Suprapubic skin (tissue), 4 donors: ENCODE measurements around the gene AFP. TPM values are rescaled to one million over a fixed set of nuclear protein-coding genes. Genes with fewer than 3 reads are reported as not detected.

Experiments used
- DNase-seq, 2 donors: peaks; one replicate each; pipeline ENCODE4 v3.0.0-alpha.2; 2019; ENCODE audit warnings: low spot score in 2 of 2
- H3K27ac ChIP-seq: fragments of 200-600 bp; sonication (generic); one replicate; pipeline ENCODE4 v1.5.1; 2019
- H3K27me3 ChIP-seq: fragments of 200-600 bp; sonication (generic); one replicate; pipeline ENCODE4 v1.5.1; 2019
- H3K36me3 ChIP-seq: fragments of 200-600 bp; sonication (generic); one replicate; pipeline ENCODE4 v1.5.1; 2019
- H3K4me1 ChIP-seq: fragments of 200-600 bp; sonication (generic); one replicate; pipeline ENCODE4 v1.5.1; 2019
- H3K4me3 ChIP-seq: fragments of 200-600 bp; sonication (generic); one replicate; pipeline ENCODE4 v1.5.1; 2019; ENCODE audit warnings: mild to moderate bottlenecking
- H3K9me3 ChIP-seq: fragments of 200-600 bp; sonication (generic); one replicate; pipeline ENCODE4 v1.5.1; 2019
- CTCF ChIP-seq, 2 donors: fragments of 200-600 bp in 1 of 2; fragments of 450-650 bp in 1 of 2; sonication (generic) in 1 of 2; IDR thresholded peaks; one replicate each; pipeline ENCODE4 v1.5.1; 2016 to 2019; ENCODE audit warnings: antibody characterized with exemption in 2 of 2, mild to moderate bottlenecking in 1 of 2, moderate library complexity in 1 of 2
- EP300 ChIP-seq: sonication (generic); formaldehyde crosslinking; IDR thresholded peaks from one replicate; pipeline ENCODE4 v1.6.1; 2017; ENCODE audit warnings: antibody characterized with exemption
- POLR2A ChIP-seq, 2 donors: fragments of 450-650 bp; IDR thresholded peaks; one replicate each; pipeline ENCODE4 v1.6.1; 2017; ENCODE audit warnings: antibody characterized with exemption in 2 of 2, mild to moderate bottlenecking in 2 of 2, moderate library complexity in 2 of 2
- POLR2AphosphoS5 ChIP-seq, 3 donors: sonication (generic); formaldehyde crosslinking; IDR thresholded peaks; one replicate each; pipeline ENCODE4 v1.6.1; 2017; ENCODE audit warnings: antibody characterized with exemption in 3 of 3
- WGBS: methylation state at CpG from one replicate; pipeline ENCODE4 v1.1.5; 2018; 5-methylcytosine and 5-hydroxymethylcytosine counted together
- total RNA-seq, 4 donors: library from RNA; depleted of rRNA; stranded (reverse); fragments of >200 nt; gene quantifications; one replicate each; pipeline ENCODE4 v1.1.0, GENCODE V29; 2016

Gene AFP
- total RNA-seq, 4 donors from 2014 or later: not detected

DNA sequence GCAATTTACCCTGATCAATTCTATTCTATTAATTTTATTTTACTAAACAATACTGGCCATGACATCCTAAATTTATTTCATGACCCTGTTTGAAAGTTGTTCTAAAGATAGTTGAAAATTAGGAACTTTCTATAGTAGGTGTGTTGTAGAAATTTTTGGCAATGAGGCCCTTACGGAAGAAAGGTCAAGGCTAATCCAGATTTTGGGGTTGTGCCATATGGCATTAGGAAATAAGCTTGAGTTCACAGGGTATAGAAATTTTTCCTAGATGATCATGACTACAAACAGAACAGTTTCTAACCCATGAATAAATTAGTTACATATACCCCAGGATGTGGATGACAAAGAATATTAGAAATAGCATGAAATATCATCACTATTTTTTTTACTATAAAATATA, 39.7 kb upstream of the AFP start:
- no peak for TF ChIP-seq EP300
- no peak for TF ChIP-seq CTCF (IDR thresholded peaks at IDR 0.05)
- no peak for TF ChIP-seq POLR2A (IDR thresholded peaks at IDR 0.05)
- TF ChIP-seq POLR2AphosphoS5 (IDR thresholded peaks at IDR 0.05): no peak
- no peak overlapping the region for H3K27ac ChIP-seq
- no peaks in the 10 kb centered on the region for H3K9me3 ChIP-seq
- 82% methylated on average over 1 of the region's 1 CpG for WGBS
- H3K4me3 ChIP-seq: no peak overlapping the region
- no peaks in the 10 kb centered on the region for H3K27me3 ChIP-seq
- DNase-seq: no peak
- H3K36me3 ChIP-seq: no peaks in the 10 kb centered on the region
- H3K4me1 ChIP-seq: no peaks in the 10 kb centered on the region

DNA sequence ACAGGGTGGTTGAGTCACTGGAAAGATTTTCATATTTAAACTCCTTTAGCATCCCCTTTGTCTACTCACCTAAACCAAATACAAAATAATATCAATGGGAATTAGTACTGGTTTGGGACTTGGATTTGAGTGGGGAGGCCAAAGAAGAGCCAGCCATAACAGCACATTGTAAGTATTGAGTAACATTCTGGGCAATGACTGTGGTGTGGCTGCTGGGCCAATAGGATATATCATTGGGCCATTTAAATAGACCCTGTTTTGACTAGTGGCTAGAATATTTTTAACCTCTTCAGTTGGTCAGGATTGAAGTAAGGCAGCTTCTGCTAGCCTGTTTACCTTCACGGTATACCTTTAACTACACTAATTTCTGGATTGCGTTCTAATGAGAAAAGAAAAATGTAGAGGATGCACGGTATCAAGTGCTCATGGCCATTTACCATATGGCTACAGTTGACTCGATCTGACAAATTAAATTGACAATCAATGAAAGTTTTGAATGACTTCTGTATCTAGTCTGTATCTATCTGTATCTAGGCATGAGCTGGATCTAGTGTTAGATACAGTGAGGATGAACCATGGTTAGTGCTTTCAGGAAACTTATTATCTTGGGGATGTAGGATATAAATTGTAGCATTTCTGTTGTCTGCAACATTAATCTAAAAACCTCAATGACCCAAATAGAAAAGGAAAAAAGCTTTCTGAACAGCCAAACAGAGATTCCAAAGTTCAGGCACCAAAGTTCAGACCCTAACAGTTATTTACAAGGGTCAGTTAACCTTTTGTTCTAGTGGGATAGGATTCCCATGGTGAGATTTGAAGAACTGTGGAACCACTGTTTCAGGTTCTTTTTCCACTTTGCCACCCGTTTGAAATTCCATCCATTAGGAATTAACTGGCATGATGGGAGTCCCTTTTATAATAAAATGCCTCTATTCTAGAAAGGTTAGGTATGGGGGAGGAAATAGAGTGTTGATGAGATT, 38.7 kb upstream of the AFP start:
- no peaks in the 10 kb centered on the region for H3K36me3 ChIP-seq
- TF ChIP-seq EP300: no peak
- no peak for TF ChIP-seq CTCF (IDR thresholded peaks at IDR 0.05)
- TF ChIP-seq POLR2AphosphoS5 (IDR thresholded peaks at IDR 0.05): no peak
- no peak for TF ChIP-seq POLR2A (IDR thresholded peaks at IDR 0.05)
- no peaks in the 10 kb centered on the region for H3K27me3 ChIP-seq
- no peak for DNase-seq
- no peak overlapping the region for H3K27ac ChIP-seq
- H3K4me3 ChIP-seq: no peak overlapping the region
- no peaks in the 10 kb centered on the region for H3K4me1 ChIP-seq
- no peaks in the 10 kb centered on the region for H3K9me3 ChIP-seq
- 86% methylated on average over 5 of the region's 5 CpGs for WGBS

DNA sequence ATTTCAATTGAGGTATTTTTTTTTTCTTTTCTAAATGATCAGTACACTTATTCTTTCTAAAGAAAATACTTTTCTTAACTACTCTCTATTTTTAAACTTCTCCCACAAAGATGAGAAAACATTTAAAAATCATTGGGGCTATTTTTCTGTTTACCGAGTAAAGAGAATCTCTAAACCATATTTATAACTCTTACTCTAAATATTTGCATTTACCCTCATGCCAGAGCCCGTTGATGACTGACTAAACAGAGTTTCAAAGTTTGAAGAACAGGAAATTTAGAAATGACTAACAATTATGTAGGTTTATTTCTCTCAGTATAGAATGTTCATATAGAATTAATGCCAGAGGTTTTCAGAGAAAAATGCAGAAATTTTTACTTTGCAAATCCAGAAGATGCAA, 34.6 kb upstream of the AFP start:
- TF ChIP-seq POLR2A (IDR thresholded peaks at IDR 0.05): no peak
- TF ChIP-seq CTCF (IDR thresholded peaks at IDR 0.05): no peak
- no peak for TF ChIP-seq EP300
- no peak for TF ChIP-seq POLR2AphosphoS5 (IDR thresholded peaks at IDR 0.05)
- WGBS: 76% methylated on average over 2 of the region's 2 CpGs
- Histone ChIP-seq H3K27me3 (no peaks in the 10 kb centered on the region), H3K4me3 (no peak overlapping the region), H3K27ac (no peak overlapping the region), H3K4me1 (no peaks in the 10 kb centered on the region), H3K9me3 (no peaks in the 10 kb centered on the region), H3K36me3 (no peaks in the 10 kb centered on the region)
- no peak for DNase-seq

DNA sequence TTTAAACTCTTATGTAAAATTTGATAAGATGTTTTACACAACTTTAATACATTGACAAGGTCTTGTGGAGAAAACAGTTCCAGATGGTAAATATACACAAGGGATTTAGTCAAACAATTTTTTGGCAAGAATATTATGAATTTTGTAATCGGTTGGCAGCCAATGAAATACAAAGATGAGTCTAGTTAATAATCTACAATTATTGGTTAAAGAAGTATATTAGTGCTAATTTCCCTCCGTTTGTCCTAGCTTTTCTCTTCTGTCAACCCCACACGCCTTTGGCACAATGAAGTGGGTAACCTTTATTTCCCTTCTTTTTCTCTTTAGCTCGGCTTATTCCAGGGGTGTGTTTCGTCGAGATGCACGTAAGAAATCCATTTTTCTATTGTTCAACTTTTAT, 32.0 kb upstream of the AFP start, which contains the start of gene ALB:
Gene ALB, plus strand, starts transcription at position 246 of the 400 bp plus-strand sequence. Its CDS starts 41 bp downstream, at position 287.
- no peaks in the 10 kb centered on the region for H3K4me1 ChIP-seq
- H3K9me3 ChIP-seq: no peaks in the 10 kb centered on the region
- no peak within 1 kb of the TSS for H3K27ac ChIP-seq
- no peaks in the 10 kb centered on the region for H3K36me3 ChIP-seq
- no peak for DNase-seq
- TF ChIP-seq EP300: no peak
- 82% methylated on average over 7 of the region's 7 CpGs for WGBS
- no peaks in the 10 kb centered on the region for H3K27me3 ChIP-seq
- no peak within 1 kb of the TSS for H3K4me3 ChIP-seq

- 100% methylated on average over 1 of the region's 1 CpG for WGBS
- Histone ChIP-seq H3K4me3 (no peak overlapping the region), H3K9me3 (no peaks in the 10 kb centered on the region), H3K27ac (no peak overlapping the region), H3K36me3 (no peaks in the 10 kb centered on the region), H3K4me1 (no peaks in the 10 kb centered on the region), H3K27me3 (no peaks in the 10 kb centered on the region)
- DNase-seq: no peak
- no peak for TF ChIP-seq EP300
- TF ChIP-seq CTCF (IDR thresholded peaks at IDR 0.05): no peak
- no peak for TF ChIP-seq POLR2AphosphoS5 (IDR thresholded peaks at IDR 0.05)
- TF ChIP-seq POLR2A (IDR thresholded peaks at IDR 0.05): no peak
These were observed 31.6 kb upstream of the AFP start for GRCh38 chr4:73404457-73404856.
